Medulla oblongata (tissue), 1 donor: Measurements from ENCODE around the gene FRMD3.

Experiments
- DNase-seq: peaks from one replicate; pipeline ENCODE4 v3.0.0-alpha.2; 2015; ENCODE audit errors: extremely low spot score

The FRMD3 gene

DNA sequence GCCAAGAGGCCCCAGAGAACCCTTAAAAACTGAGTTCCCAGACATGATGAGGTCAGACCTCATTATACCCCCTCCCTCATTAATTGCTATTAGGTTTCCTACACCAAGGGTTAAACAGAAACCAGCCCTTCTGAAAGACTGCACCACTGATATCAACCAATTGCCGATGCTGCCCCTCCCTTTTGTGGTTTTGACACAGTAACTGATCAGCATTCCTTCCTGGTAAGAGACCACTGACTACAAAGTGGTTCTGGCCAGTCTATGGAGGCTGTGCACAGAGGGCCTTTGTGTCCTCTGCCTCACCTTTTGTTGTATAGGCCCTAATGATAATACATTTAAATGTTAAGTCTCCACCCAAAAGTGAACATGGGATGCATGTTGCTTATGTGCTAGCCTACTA, 201.5 kb downstream of the FRMD3 start:
- DNase-seq, result no peak

DNA sequence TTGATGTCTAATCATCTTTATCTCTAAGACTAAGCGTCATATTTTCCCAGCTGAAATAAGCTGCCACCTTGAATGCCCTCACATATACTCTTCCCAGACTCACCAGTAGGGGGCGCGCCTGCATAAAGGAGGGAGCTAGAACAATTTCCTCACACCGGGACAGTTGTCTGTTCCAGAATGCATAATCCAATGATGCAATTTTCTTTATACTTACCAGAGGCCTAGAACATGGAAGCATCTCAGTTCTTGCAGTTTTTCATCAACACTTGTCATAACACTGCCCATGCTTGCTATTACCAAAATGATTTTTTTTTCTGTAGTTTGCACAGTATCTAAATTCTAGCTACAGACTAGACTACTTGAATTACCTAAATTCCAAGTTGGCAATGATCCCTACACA, 203.9 kb downstream of the FRMD3 start:
- peak; percentile 89 for DNase-seq

DNA sequence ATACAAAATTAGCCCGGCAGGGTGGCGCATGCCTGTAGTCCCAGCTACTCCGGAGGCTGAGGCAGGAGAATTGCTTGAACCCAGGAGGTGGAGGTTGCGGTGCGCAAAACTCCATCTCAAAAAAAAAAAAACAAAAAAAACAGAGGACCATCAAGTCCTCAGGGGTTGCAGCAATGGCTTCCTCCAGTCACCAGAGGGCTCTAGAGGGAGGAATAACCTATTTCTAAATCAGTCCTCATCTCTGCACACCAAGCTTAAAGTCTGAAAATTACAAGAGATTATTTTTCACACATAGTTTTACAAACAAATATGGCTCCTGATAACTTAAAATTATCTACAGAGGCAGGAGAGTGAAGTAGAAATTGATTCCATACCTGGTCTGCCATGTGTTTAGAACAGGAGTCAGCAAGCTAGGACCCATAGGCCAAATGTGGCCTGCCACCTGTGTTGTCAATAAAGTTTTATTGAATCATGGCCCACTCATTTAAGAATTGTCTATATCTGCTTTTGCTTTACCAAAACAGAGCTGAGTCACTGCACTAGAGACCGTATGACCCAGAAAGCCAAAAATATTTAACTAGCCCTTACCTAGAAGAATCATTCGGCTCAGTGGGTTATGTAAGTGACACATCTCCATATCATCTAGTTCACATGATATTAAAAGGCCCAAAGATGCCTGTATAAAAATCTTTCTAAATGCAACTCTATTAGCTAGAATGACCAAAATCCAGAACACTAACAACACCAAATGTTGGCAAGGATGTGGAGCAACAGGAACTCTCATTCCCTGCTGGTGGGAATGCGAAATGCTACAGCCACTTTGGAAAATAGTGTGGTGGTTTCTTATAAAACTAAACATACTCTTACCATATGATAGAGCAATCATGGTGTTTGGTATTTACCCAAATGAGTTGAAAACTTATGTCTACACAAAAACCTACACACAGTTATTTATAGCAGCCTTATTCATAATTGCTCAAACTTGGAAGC, 207.7 kb downstream of the FRMD3 start:
- no peak for DNase-seq

DNA sequence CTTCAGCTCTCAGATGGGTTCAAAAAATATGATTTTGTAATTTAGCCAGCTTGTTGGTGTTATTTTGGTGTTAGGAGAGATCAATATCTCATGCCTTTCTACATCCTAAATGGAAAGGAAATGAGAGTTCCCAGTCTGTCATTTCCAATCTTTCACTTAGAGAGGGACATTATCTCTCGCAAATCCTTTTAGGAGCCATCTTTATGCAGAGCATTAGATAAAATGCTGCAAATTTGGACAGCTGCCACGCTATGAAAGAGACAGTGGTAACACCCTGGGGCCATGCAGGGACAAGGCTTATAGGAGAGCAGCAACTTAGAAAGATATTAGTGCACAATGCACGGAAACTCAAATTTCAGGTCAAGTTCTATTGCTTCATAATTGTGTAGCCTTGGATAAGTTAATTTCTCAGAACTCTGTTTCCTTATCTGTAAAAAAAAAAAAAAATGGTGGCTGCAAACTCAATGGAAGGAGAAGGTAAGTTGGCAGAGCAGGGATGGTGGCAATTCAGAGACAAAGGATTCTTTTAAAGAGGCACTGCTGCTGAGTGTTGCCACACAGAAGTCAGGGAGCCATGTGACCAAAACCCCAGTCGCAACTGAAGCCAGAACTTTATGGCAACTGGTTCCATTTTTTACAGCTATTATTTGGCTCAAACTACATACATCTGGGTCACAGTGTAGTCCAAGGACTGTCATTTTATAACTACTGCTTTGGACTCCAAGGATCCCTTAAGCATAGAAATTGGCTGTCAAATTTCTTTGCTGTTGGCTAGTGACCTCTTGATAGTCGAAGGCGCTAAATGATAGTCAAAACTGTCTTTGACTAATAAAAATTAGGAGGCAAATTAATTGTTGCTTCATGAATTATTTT, 210.2 kb downstream of the FRMD3 start:
- no peak for DNase-seq

DNA sequence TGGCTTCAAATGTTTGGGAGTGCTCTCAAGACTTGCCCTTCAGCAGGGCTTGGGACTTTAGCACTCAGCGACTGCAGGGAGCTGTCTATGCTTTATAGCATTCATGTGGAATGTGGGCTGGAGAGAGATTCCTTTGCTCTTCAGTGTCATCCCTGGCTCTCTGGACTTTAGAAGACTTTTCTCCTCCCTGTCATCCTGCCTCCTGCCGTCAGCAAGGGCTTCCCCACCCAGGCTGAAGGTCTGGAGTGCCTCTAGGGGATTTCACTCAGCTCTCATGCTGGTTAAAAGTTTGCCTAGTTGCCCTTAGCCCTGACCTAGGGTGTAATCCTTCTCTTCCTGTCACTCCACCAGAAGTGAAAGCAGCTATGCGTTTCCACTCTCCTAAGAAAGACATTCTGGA, 210.9 kb downstream of the FRMD3 start:
- no peak for DNase-seq

DNA sequence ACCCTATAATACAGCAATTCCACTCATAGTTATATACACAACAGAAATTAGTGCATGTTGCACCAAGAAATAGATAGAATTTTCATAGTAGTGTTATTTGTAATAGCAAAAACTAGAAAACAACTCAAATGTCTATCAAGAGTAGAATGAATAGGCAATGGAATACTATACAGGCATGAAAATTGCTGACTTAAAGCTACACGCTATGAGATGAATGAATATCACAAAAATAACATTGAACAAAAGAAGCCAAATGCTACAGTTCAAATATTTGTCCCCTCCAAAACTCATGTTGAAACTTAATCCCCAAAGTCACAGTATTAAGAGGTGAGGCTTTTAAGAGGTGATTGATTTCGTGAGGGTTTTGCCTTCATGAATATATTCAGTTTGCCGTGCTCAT, 215.1 kb downstream of the FRMD3 start:
- no peak for DNase-seq

DNA sequence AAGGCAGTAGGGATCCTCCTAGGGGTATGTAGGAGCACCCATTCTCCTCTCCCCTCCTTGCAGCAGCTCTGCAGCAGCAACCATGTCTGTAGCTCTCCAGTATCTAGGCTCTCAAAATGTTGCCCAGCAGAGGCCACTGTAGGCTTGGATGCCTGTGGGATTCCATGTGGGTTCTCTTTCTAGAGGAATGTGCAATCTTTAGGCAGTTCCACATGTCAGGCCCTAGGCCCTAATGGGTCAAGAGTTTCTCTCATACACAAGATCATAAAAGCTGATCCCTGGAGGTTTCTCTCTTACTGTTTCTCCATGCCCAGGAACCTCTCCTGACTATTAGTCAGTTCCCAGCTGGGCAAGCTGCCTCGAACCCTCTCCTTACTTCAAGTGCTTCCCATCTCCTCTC, 215.8 kb downstream of the FRMD3 start:
- DNase-seq, result no peak

DNA sequence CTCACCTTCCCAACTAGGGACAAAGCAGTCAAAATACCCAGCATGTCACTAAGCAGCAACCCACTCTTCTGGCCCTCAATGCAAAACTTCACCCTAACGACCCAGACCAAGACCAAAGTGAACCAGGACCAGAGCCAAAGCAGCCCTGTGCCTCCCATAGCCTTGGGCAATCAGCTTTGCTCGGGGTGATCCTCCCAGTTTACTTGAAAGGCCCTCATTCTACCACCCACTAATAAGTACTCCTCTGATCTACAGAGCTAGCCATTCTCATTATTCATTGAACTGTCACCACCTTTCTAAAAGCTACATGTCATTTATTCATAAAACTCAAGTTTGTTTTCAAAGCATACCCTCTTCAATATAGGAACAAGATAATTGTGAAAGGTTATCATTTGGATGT, 221.0 kb downstream of the FRMD3 start:
- no peak for DNase-seq

DNA sequence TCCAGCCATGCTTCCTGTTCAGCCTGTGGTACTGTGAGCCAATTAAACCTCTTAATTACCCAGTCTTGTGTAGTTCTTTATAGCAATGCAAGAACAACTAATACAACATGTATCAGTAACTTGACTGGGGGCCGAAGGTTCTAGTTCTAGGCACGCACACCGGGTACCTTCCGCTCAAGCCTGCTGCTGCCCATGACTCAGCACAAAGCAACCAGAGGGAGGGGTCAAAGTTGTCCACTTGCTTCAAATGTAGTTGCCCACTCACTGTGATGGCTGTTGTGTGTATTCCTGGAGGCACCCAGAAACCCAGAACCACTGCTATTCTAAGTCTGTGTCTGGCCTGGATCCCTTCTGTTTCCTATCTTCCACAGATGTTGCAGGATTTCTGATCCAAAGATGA, 222.6 kb downstream of the FRMD3 start:
- no peak for DNase-seq

DNA sequence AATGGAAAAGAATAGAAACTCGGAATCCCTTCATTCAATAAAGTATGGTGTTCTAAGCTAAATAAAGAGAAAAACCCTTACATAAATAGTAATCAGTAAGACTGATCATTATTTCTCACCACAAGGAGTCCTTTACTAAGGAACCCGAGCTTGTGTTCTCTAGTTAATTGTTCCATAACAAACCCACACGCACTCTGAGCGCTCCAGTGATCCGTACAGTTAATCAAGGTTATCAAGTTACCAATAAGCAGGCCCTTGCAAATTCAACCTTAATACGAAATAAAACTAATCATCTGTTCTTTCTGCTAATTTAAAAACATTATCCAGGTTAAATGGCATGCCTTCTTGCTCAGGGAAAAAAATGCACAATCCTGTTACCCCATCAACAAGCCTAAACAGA, 224.4 kb downstream of the FRMD3 start:
- no peak for DNase-seq

DNA sequence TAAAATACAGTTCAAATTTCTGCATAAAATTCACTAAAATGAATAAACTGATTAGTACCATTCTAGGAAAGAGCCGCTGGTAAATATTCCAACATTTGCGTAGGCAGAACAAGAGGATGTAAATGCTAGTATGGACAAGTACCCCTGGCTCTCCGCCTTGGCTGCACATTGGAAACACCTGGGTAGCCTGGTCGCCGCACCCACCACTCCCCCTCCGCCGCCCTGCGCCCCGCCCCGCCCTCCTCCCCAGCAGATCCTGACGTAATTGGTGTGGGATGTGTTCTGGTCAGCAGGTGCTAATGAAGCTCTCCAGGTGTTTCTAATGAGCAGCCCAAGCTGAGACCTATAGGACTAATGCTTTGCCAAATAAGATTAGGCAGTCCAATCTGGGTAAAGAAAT, 225.7 kb downstream of the FRMD3 start:
- DNase-seq, result no peak

DNA sequence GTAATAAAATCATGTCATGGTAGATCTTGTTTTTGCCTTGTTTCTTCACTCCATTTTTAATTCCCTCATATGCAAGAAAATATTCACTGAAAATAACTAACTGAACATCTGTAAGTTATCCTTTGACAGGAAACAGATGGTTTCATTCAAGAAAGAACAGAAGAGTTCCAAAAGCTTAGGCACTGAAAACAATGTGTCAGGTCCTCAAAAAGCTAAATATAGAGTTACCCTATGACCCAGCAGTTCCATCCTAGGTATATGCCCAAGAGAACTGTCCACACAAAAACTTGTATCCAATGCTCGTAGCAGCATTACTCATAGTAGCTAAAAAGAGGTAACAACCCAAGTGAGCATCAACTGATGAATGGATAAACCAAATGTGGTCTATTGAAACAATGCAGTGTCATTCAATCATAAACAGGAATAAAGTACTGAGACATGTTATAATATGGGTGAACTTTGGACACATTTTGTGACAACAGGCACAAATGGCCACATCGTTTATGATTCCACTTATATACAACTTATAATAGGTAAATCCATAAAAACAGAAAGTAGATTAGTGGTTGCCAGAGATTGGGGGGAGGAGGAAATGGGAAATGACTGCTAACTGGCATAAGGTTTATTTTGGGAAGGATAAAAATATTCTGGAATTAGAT, 231.0 kb downstream of the FRMD3 start:
- no peak for DNase-seq

DNA sequence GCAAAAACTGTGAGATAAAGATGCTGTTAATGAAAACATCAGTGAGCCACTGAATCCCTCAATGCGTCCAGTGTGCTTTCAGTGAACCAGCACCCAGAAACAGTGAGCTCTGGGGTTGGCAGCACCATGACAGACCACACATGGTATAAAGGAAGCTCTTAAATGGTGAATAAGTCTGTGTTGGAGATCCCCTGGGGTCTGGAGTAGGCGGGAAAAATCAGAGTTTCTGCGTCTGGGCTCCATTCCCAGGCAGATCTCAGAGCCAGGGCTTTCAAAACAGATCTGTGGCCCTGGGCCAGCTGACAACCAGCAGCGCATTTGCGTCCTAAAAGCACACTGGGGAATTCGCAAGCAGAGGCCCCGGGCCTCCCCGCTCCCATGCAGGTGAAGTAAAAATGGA, 233.5 kb downstream of the FRMD3 start:
- peak; percentile 80 for DNase-seq

DNA sequence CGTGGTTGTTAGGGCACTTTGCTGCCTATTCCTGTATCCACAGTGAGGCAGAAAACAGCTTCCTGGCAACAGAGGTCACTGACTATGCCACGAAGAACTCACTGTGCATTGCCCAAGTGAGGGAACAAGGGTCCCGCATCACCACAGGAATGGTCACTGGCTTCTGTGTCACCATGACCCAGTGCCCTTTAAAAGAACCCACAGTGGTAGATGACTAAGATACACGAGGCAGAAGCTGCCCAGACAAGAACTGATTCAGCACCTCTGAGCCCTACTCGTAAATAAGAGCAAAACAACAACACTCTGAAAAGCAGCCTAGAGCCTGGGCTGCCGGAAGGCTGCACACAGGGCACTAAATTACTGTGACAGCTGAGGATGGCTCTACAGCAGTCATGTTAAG, 238.6 kb downstream of the FRMD3 start:
- DNase-seq, result peak; percentile 16

DNA sequence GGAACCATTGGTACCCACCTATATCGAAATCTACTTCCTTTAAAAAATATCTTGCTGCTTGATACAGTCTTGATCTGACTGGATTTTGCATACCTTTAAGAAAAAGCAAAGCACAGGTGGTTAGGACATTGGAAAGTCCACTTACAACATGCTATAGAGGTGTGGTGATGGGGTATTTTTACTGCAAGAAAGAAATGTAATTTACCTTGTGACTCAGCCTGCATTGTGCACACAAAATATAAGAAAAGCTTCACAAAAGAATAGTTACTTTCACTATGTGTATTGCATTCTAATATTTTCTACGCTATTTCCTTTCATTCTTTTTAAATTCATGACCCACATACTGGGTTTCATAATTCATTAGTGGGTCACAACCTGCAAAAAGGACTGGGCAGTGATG, 239.1 kb downstream of the FRMD3 start:
- no peak for DNase-seq

DNA sequence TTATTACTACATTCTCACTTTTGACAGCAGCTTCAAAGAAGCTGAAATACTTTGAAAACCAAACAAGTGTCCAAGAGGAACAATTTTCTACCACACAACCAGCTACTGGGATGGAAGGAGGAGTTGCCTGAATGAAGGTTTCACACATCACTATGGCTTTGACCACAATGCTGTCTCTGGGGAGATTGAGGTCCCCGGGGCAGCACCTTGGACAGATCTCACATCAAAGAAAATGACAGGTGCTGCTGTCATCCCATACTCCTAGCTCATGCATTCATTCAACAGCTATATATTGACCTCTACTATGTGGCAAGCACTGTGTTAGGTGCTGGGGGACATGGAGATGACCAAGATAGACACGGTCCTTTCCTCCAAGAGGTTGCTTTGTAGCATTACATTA, 242.1 kb downstream of the FRMD3 start:
- no peak for DNase-seq

DNA sequence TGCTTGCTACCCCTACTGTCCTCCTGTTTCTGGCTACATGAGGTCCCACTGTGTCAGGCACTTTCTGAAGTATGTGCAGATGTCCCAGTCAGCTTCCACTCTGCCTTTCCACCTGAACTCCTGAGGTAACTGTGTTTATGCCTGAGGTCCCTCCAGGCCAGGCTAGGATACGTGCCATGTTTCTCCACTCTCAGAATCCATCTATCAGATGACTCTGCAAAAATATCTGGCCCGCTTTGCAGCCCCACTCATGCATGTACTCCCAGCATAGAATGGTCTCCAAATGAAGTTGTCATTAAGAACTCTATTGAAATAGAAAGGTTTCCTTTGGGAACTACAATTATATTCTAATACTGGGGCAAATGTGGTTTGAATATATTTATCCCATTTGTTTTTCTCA, 243.4 kb downstream of the FRMD3 start:
- DNase-seq, result no peak

DNA sequence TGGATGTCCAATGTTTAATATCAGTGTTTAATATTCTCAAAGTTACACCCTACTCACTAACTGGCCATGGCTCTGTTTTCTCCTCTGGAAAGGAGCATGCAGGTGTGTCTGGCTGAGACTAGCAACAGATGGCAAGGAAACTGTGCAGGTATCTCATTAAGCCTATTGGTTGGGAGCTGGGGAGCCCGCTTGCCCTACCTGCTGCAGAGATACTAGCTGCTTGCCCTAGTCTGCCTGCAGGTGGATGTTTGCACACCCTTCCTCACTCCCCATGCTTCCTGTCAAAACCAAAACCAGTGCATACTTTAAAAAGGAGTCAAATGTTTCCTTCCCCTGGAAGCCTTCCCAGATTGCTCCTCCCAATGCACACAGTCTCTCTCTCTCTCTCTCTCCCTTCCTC, 247.0 kb downstream of the FRMD3 start:
- DNase-seq, result no peak

DNA sequence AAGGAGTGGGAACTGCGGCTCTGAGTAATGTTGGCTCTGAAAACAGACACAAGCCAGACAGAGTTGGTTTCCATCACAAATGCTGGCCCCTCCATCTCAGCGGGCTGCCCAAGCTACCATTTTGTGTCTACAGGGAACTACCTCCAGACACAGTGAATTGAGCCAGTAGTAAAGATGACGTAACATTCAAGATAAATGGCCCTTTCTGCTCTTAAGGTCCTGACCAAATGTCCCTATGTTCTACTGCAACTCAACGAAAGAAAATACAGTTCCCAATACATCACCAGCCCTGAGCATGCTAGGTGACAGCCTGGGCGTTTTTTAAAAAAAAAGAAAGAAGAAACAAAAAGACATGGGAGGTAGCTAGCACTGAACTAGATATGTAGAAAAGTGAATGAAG, 247.5 kb downstream of the FRMD3 start:
- DNase-seq, result no peak

DNA sequence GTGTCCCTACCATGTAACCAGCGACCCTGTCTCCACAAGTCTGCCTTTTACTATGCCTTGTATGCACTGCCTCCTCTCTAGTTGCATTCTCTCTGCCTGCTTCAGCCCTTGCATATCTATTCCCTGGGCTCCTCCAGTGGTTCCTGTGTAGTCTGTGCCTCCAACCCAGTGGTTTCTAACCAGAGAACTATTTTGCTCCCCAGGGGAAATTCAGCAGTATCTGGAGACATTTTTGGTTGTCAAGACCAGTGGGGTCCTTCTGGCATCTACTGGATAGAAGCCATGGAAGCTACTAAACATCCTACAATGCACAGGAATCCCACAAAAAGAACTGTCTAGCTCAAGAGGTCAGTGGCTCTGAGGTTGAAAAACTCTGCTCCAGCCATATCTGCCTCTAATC, 251.2 kb downstream of the FRMD3 start:
- DNase-seq, result no peak

DNA sequence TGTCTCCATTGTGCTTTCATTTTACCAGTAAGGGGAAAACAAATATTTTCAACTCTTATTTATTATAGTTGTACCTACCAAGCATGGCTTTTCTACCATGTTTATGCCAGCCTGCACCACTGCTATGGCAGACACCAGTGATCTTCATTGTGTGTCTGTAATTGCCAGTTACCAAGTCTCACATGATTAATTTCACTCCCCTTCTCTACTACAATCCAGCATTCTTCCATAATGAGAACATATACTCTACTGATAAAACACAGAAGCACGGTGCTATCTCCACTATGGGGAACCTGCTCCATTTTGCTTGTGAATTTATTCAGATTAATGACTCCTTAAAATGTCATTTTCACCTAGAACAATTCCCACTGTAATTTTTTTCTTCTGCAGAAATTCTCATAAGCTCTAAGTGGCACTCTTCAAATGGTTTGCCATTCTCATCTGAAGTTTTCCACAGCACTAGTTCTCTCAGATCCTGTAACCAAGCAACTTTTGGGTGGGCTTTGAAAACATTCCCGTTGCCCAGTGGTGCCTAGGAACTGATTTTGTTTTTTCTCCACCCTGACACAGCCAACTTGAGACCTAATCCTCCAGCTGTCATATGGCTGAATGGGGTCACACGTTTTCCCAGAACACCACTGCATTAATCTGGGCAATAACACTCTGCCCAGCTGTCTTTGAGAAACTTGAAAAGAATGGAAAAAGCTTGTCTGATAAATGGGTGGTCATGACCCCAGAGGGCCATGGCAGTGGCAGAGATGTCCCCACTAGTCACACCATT, 252.6 kb downstream of the FRMD3 start:
- peak; percentile 53 for DNase-seq
